Gastrocnemius medialis (tissue), 4 donors: ENCODE results near the gene OPA3. TPM values are rescaled to one million over a fixed set of nuclear protein-coding genes. Genes with fewer than 3 reads are reported as not detected.

Experiments used
- ATAC-seq, 2 donors: fragments of 150-250 bp; one replicate each; pipeline ENCODE4 v1.9.1; 2016
- DNase-seq, 2 donors: peaks; one replicate each; pipeline ENCODE4 v3.0.0-alpha.2; 2019
- H3K27ac ChIP-seq, 4 donors: fragments of 200-600 bp; sonication (generic); 1 replicate in 1 of 4; 2 replicates in 3 of 4; pipeline ENCODE4 v1.5.1; 2016 to 2018; ENCODE audit warnings: mild to moderate bottlenecking in 2 of 4, moderate library complexity in 1 of 4
- H3K27me3 ChIP-seq, 3 donors: fragments of 200-600 bp; sonication (generic) in 2 of 3; 1 replicate in 1 of 3; 2 replicates in 2 of 3; pipeline versions ENCODE4 v1.5.1 to v1.6.0; 2016 to 2019; ENCODE audit warnings: mild to moderate bottlenecking in 1 of 3, moderate library complexity in 1 of 3
- H3K36me3 ChIP-seq, 2 donors: fragments of 200-600 bp; sonication (generic) in 1 of 2; one replicate each; pipeline ENCODE4 v1.5.1; 2017 to 2018
- H3K4me1 ChIP-seq, 2 donors: fragments of 200-600 bp; sonication (generic) in 1 of 2; one replicate each; pipeline ENCODE4 v1.5.1; 2016 to 2017; ENCODE audit warnings: mild to moderate bottlenecking in 2 of 2
- H3K4me3 ChIP-seq, 4 donors: fragments of 200-600 bp; sonication (generic) in 3 of 4; 1 replicate in 1 of 4; 2 replicates in 3 of 4; pipeline ENCODE4 v1.5.1; 2016 to 2019; ENCODE audit warnings: mild to moderate bottlenecking in 2 of 4
- H3K9me3 ChIP-seq, 3 donors: fragments of 200-600 bp; sonication (generic) in 2 of 3; 1 replicate in 1 of 3; 2 replicates in 2 of 3; pipeline ENCODE4 v1.5.1; 2016 to 2019
- CTCF ChIP-seq, 5 experiments: fragments of 450-650 bp in 3 of 5; fragments of 200-600 bp in 2 of 5; sonication (generic) in 2 of 5; IDR thresholded peaks in 4 of 5; conservative IDR thresholded peaks in 1 of 5; 1 replicate in 4 of 5; 2 replicates in 1 of 5; pipeline ENCODE4 v1.5.1; 2016 to 2019; ENCODE audit warnings: antibody characterized with exemption in 5 of 5, mild to moderate bottlenecking in 3 of 5, moderate library complexity in 3 of 5
- POLR2A ChIP-seq, 2 donors: fragments of 450-650 bp; IDR thresholded peaks; one replicate each; pipeline ENCODE4 v1.6.1; 2017; ENCODE audit warnings: antibody characterized with exemption in 2 of 2, mild to moderate bottlenecking in 2 of 2, moderate library complexity in 2 of 2
- in situ Hi-C, 4 donors: fragments of 200-750 bp; cut with MboI; loops; one replicate each; pipeline versions ENCODE4 v1.15.0 to v1.8.0; 2017; ENCODE audit warnings: low sequenced_read_pairs in 4 of 4
- intact Hi-C: fragments of 100-400 bp; cut with DNase I; formaldehyde crosslinking; loops from one replicate; pipeline ENCODE4 v1.15.1; 2023; ENCODE audit warnings: low total_unique reads
- total RNA-seq, 4 donors: library from RNA; depleted of rRNA; stranded (reverse); fragments of >200 nt; gene quantifications; one replicate each; pipeline versions ENCODE4 v1.1.0 to v1.2.3, GENCODE V29; 2016

The OPA3 gene
- total RNA-seq, 4 donors from 2014 or later, result 14.8 to 32.5 (median 20.3) TPM

GRCh38 chr19:45607071-45608029 lies 22.7 kb upstream of the OPA3 start:
- Histone ChIP-seq H3K27me3 (peaks cover 7 to 11% (median 10%) of the 10 kb centered on the region in 3 donors), H3K4me1 (peaks cover 4 to 5% of the 10 kb centered on the region in 2 donors), H3K36me3 (no peaks in the 10 kb centered on the region), H3K4me3 (peak overlapping the region in 3 of 4 donors; percentile 11 to 18 (median 15)), H3K9me3 (no peaks in the 10 kb centered on the region), H3K27ac (peak overlapping the region; percentile 30 to 58 (median 38))
- ATAC-seq, result peak; percentile 77 to 78
- intact Hi-C loops (loop anchor here (1.0 kb wide), 1 partner anchor 35 kb away; no protein-coding TSS in a partner anchor), in situ Hi-C loops (loop anchor here in 1 of 4 donors (5.0 kb wide), 1 partner anchor 35 kb away; no protein-coding TSS in a partner anchor)
- peak; percentile 58 to 92 (median 85) for TF ChIP-seq CTCF (IDR thresholded peaks at IDR 0.05 in 4 of 5, conservative IDR thresholded peaks at IDR 0.05 in 1 of 5)
- no peak for TF ChIP-seq POLR2A (IDR thresholded peaks at IDR 0.05)
- DNase-seq, result peak; percentile 19 to 53

DNA sequence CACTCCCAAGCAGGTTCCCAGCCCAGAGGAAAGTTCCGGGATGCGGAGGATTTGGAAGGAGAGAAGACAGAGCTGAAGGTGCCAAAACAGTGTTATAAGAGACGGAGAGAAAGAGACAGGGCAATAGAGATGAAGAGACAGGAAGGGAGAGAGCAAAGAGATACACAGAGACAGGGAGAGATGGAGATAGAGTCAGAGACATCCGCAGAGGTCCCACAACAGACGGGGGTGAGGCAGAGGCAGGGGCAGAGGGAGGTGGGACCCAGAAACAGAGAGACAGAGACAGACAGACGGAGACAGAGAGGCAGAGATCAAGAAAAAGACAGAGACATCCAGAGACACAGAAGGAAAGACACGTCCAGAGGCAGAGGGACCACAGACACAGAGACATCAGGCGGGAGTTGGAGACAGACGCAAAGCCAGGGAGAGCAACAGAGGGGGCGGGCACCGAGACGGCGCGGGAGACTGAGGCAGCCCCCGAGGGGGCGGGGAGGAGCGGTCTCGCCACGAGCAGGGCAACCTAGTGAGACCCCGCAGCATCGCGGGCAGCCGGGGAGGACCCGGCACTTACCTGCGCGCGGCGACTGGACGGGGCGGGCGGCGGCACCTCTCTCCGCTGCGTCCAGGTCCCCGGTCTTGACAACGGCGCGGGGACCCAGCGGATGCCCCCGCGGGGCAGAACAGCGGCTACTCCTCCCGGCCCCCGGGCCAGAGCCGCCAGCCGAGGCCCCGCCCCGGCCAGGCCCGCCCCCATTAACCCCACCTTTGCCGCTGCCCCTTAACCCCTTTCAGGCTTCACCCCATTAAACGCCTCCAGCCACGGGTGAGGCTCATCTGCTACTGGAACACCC lies 17.1 kb upstream of the OPA3 start, which contains the start of gene GPR4:
TSS of gene GPR4 (minus strand) at position 689 of the 851 bp plus-strand sequence. CDS start 10,346 bp downstream, outside the sequence.
- Histone ChIP-seq H3K9me3 (no peaks in the 10 kb centered on the region), H3K27me3 (peaks cover 61 to 65% (median 61%) of the 10 kb centered on the region in 3 donors), H3K27ac (peak within 1 kb of the TSS; percentile 69 to 76 (median 72)), H3K4me1 (peaks cover 0 to 4% of the 10 kb centered on the region in 2 donors), H3K36me3 (no peaks in the 10 kb centered on the region), H3K4me3 (peak within 1 kb of the TSS; percentile 29 to 58 (median 52))
- DNase-seq (no peak), ATAC-seq (no peak)
- TF ChIP-seq CTCF (IDR thresholded peaks at IDR 0.05 in 4 of 5, conservative IDR thresholded peaks at IDR 0.05 in 1 of 5) (no peak), POLR2A (IDR thresholded peaks at IDR 0.05) (peak in 1 of 2 donors; percentile 56)
- intact Hi-C loops, result no loop called here
- in situ Hi-C loops, result no loop called here

GRCh38 chr19:45601115-45601514 lies 16.5 kb upstream of the OPA3 start:
- intact Hi-C loops (no loop called here), in situ Hi-C loops (no loop called here)
- H3K36me3 ChIP-seq, result no peaks in the 10 kb centered on the region
- H3K4me3 ChIP-seq, result peak overlapping the region; percentile 29 to 58 (median 52)
- TF ChIP-seq CTCF (IDR thresholded peaks at IDR 0.05 in 4 of 5, conservative IDR thresholded peaks at IDR 0.05 in 1 of 5) (no peak), POLR2A (IDR thresholded peaks at IDR 0.05) (no peak)
- no peaks in the 10 kb centered on the region for H3K9me3 ChIP-seq
- ATAC-seq (no peak), DNase-seq (no peak)
- peaks cover 61 to 71% (median 61%) of the 10 kb centered on the region in 3 donors for H3K27me3 ChIP-seq
- H3K4me1 ChIP-seq, result peaks cover 0 to 4% of the 10 kb centered on the region in 2 donors
- peak overlapping the region; percentile 69 to 76 (median 72) for H3K27ac ChIP-seq

GRCh38 chr19:45600340-45600885 lies 15.8 kb upstream of the OPA3 start:
- peak overlapping the region; percentile 69 to 76 (median 72) for H3K27ac ChIP-seq
- TF ChIP-seq CTCF (IDR thresholded peaks at IDR 0.05 in 4 of 5, conservative IDR thresholded peaks at IDR 0.05 in 1 of 5) (no peak), POLR2A (IDR thresholded peaks at IDR 0.05) (no peak)
- no peaks in the 10 kb centered on the region for H3K9me3 ChIP-seq
- no peaks in the 10 kb centered on the region for H3K36me3 ChIP-seq
- peaks cover 0 to 4% of the 10 kb centered on the region in 2 donors for H3K4me1 ChIP-seq
- H3K4me3 ChIP-seq, result peak overlapping the region in 3 of 4 donors; percentile 49 to 58 (median 56)
- ATAC-seq, result no peak
- peaks cover 61 to 78% (median 61%) of the 10 kb centered on the region in 3 donors for H3K27me3 ChIP-seq
- in situ Hi-C loops (no loop called here), intact Hi-C loops (no loop called here)
- DNase-seq, result no peak
